ENCODE measurements around the gene DNAH7. TPM values are rescaled to one million over a fixed set of nuclear protein-coding genes. Genes with fewer than 3 reads are reported as not detected.
"Not testable (repeated sequence)": the region's sequence is repeated elsewhere in the genome, so short reads cannot be mapped to it uniquely, and the experiment has no call there.

Gene DNAH7
- total and polyA plus RNA-seq, 7 experiments from 2014 or later: not detected

DNA sequence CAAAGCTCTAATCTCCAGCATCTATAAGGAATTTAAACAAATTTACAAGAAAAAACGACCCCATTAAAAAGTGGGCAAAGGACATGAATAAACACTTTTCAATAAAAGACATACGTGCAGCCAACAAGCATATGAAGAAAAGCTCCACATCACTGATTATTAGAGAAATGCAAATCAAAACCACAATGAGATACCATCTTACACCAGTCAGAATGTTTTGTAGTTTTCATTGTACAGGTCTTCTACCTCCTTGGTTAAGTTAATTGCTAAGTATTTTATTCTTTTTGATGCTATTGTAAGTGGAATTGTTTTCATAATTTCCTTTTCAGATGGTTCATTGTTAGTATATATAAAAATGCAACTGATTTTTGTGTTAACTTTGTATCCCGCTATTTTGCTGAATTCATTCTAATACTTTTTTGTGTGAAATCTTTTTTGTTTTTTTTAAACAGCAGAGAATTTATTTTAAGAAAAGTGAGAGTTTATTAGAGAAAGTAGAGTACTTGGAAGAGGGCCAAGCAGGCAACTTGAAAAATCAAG, 370.9 kb downstream of the DNAH7 start:
- H3K4me3 ChIP-seq (ENCODE audit: low read length): no peak overlapping the region
- Mint-ChIP-seq H3K36me3 (peaks cover 39 to 89% (median 83%) of the 10 kb centered on the region in 5 donors), H3K27ac (no peak overlapping the region)

GRCh38 chr2:195696012-195696411, 372.6 kb downstream of the DNAH7 start:
- intact Hi-C loops (cut with micrococcal nuclease): no loop called here
- H3K27ac ChIP-seq (ENCODE audit: low read depth, low read length): no peak overlapping the region
- H3K4me1 ChIP-seq (ENCODE audit: control insufficient read depth in 2 of 2, insufficient read depth in 2 of 2, low read length in 2 of 2): peaks cover 0 to 5% of the 10 kb centered on the region in 2 donors
- peaks cover 7 to 89% (median 35%) of the 10 kb centered on the region in 11 donors for H3K9me3 Mint-ChIP-seq
- H3K4me3 Mint-ChIP-seq: peak overlapping the region in 1 of 10 donors; percentile 40
- H3K27ac Mint-ChIP-seq: no peak overlapping the region
- H3K9me3 ChIP-seq (ENCODE audit: control insufficient read depth in 2 of 3, low read length in 3 of 3): peaks cover 0 to 11% (median 9%) of the 10 kb centered on the region in 3 experiments
- DNase-seq (no peak), ATAC-seq (no peak)
- peaks cover 0 to 8% (median 0%) of the 10 kb centered on the region in 3 experiments for H3K36me3 ChIP-seq (ENCODE audit: control insufficient read depth in 2 of 3, insufficient read depth in 3 of 3, low read length in 3 of 3)
- H3K27me3 ChIP-seq (ENCODE audit: control insufficient read depth in 2 of 2, insufficient read depth in 2 of 2, low read length in 2 of 2): no peaks in the 10 kb centered on the region
- ChIA-PET POLR2A (interaction anchor here (0.7 kb wide), 1 partner anchor 9 kb away, joined by 3 read pairs; no protein-coding TSS in a partner anchor), CTCF (interaction anchor here (0.7 kb wide), 1 partner anchor 564 kb away, joined by 4 read pairs; no protein-coding TSS in a partner anchor)
- H3K4me1 Mint-ChIP-seq: peaks cover 29 to 71% (median 67%) of the 10 kb centered on the region in 7 donors
- H3K36me3 Mint-ChIP-seq: peaks cover 39 to 93% (median 89%) of the 10 kb centered on the region in 5 donors
- no peaks in the 10 kb centered on the region for H3K27me3 Mint-ChIP-seq
- no peak overlapping the region for H3K4me3 ChIP-seq (ENCODE audit: low read length)

More for the DNA sequence above, 370.9 kb downstream of the DNAH7 start:
- ATAC-seq (no peak), DNase-seq (no peak)
- Mint-ChIP-seq H3K4me1 (peaks cover 15 to 61% (median 56%) of the 10 kb centered on the region in 7 donors), H3K4me3 (no peak overlapping the region), H3K9me3 (peaks cover 3 to 84% (median 31%) of the 10 kb centered on the region in 11 donors), H3K27me3 (no peaks in the 10 kb centered on the region)
- Histone ChIP-seq H3K36me3 (ENCODE audit: control insufficient read depth in 2 of 3, insufficient read depth in 3 of 3, low read length in 3 of 3) (peaks cover 0 to 8% (median 0%) of the 10 kb centered on the region in 3 experiments), H3K9me3 (ENCODE audit: control insufficient read depth in 2 of 3, low read length in 3 of 3) (peaks cover 0 to 15% (median 9%) of the 10 kb centered on the region in 3 experiments), H3K27ac (ENCODE audit: low read depth, low read length) (no peak overlapping the region), H3K4me1 (ENCODE audit: control insufficient read depth in 2 of 2, insufficient read depth in 2 of 2, low read length in 2 of 2) (peaks cover 0 to 5% of the 10 kb centered on the region in 2 donors), H3K27me3 (ENCODE audit: control insufficient read depth in 2 of 2, insufficient read depth in 2 of 2, low read length in 2 of 2) (no peaks in the 10 kb centered on the region)
- ChIA-PET POLR2A (no interaction called here), CTCF (no interaction called here)
- intact Hi-C loops (cut with micrococcal nuclease): no loop called here

DNA sequence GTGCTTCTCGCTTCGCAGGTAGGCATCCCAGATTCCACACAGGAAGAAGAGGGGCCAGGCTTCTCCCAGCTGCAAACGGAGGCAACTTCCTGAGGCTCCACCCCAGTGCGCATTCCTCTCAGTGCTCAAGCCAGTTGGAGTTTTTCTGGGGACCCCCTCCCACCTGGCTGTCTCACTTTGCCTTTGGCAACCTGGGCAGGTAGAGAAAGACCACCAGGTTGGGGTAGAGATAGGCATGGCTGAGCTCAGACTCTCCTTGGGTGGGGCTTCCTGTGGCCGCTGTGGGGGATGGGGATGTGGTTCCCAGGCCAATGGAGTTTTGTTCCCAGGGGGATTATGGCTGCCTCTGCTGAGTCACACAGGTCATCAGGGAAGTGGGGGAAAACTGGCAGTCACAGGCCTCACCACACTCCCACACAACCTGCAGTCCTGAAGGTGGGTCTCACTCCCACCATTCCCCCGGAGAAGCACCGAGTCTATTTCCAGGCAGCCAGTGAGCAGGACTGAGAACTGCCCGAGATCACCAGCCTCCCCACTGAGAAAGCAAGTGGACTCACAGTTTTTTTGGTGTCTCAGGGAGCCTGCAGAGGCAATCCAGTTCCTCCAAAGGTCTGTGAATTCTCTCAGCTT, 373.5 kb downstream of the DNAH7 start:
- H3K9me3 Mint-ChIP-seq: peaks cover 8 to 90% (median 33%) of the 10 kb centered on the region in 11 donors
- POLR2A ChIA-PET: no interaction called here

DNA sequence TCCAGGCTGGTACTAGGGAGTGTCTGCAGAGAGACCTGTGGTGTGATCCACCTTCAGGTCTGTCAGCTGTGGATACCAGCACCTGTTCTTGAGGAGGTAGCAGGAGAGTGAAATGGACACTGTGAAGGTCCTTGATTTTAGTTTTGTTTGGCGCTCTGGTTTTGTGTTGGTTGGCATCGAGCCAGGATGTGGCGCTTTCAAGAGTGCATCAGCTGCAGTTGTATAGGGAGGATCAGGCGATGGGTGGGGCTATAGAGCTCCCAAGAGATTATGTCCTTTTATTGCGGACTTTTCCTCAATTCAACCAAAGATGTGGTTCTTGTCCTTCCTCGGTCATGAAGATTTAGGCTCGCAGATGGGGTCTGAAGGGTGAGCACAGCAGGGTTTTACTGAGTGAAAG, 374.1 kb downstream of the DNAH7 start:
- peaks cover 0 to under 1% (median 0%) of the 10 kb centered on the region in 3 experiments for H3K9me3 ChIP-seq (ENCODE audit: control insufficient read depth in 2 of 3, low read length in 3 of 3)
- peaks cover 0 to 13% (median 0%) of the 10 kb centered on the region in 3 experiments for H3K36me3 ChIP-seq (ENCODE audit: control insufficient read depth in 2 of 3, insufficient read depth in 3 of 3, low read length in 3 of 3)
- DNase-seq (no peak), ATAC-seq (no peak)
- Mint-ChIP-seq H3K27ac (peak overlapping the region in 3 of 9 donors; percentile 40 to 71 (median 58)), H3K36me3 (peaks cover 36 to 91% (median 89%) of the 10 kb centered on the region in 5 donors), H3K4me3 (peak overlapping the region in 1 of 10 donors; percentile 17), H3K9me3 (peaks cover 8 to 88% (median 31%) of the 10 kb centered on the region in 11 donors), H3K4me1 (peaks cover 29 to 77% (median 69%) of the 10 kb centered on the region in 7 donors), H3K27me3 (no peaks in the 10 kb centered on the region)
- H3K27me3 ChIP-seq (ENCODE audit: control insufficient read depth in 2 of 2, insufficient read depth in 2 of 2, low read length in 2 of 2): no peaks in the 10 kb centered on the region
- H3K27ac ChIP-seq (ENCODE audit: low read depth, low read length): no peak overlapping the region
- H3K4me3 ChIP-seq (ENCODE audit: low read length): no peak overlapping the region
- peaks cover 0 to 5% of the 10 kb centered on the region in 2 donors for H3K4me1 ChIP-seq (ENCODE audit: control insufficient read depth in 2 of 2, insufficient read depth in 2 of 2, low read length in 2 of 2)
- POLR2A ChIA-PET: no interaction called here
- CTCF ChIA-PET: no interaction called here
- intact Hi-C loops (cut with micrococcal nuclease): no loop called here

More for the DNA sequence above, 373.5 kb downstream of the DNAH7 start:
- Histone ChIP-seq H3K4me1 (ENCODE audit: control insufficient read depth in 2 of 2, insufficient read depth in 2 of 2, low read length in 2 of 2) (peaks cover 0 to 5% of the 10 kb centered on the region in 2 donors), H3K9me3 (ENCODE audit: control insufficient read depth in 2 of 3, low read length in 3 of 3) (peaks cover 0 to 6% (median 3%) of the 10 kb centered on the region in 3 experiments), H3K4me3 (ENCODE audit: low read length) (no peak overlapping the region), H3K27ac (ENCODE audit: low read depth, low read length) (no peak overlapping the region), H3K27me3 (ENCODE audit: control insufficient read depth in 2 of 2, insufficient read depth in 2 of 2, low read length in 2 of 2) (no peaks in the 10 kb centered on the region), H3K36me3 (ENCODE audit: control insufficient read depth in 2 of 3, insufficient read depth in 3 of 3, low read length in 3 of 3) (peaks cover 0 to 12% (median 0%) of the 10 kb centered on the region in 3 experiments)
- peaks cover 40 to 94% (median 90%) of the 10 kb centered on the region in 5 donors for H3K36me3 Mint-ChIP-seq
- H3K27ac Mint-ChIP-seq: no peak overlapping the region
- peaks cover 29 to 80% (median 71%) of the 10 kb centered on the region in 7 donors for H3K4me1 Mint-ChIP-seq
- no peaks in the 10 kb centered on the region for H3K27me3 Mint-ChIP-seq
- ATAC-seq: no peak
- CTCF ChIA-PET: no interaction called here
- intact Hi-C loops (cut with micrococcal nuclease): no loop called here
- DNase-seq: no peak
- H3K4me3 Mint-ChIP-seq: no peak overlapping the region

GRCh38 chr2:195692531-195692930, 376.1 kb downstream of the DNAH7 start:
- POLR2A ChIA-PET; H3K27ac ChIP-seq (ENCODE audit: low read depth, low read length); CTCF ChIA-PET; ATAC-seq; H3K4me1 ChIP-seq (ENCODE audit: control insufficient read depth in 2 of 2, insufficient read depth in 2 of 2, low read length in 2 of 2); H3K9me3 ChIP-seq (ENCODE audit: control insufficient read depth in 2 of 3, low read length in 3 of 3); H3K4me3 ChIP-seq (ENCODE audit: low read length); H3K27ac Mint-ChIP-seq; intact Hi-C loops (cut with micrococcal nuclease); H3K27me3 Mint-ChIP-seq; H3K27me3 ChIP-seq (ENCODE audit: control insufficient read depth in 2 of 2, insufficient read depth in 2 of 2, low read length in 2 of 2); DNase-seq: not testable (repeated sequence)
- peaks cover 31 to 80% (median 73%) of the 10 kb centered on the region in 5 donors for H3K36me3 Mint-ChIP-seq
- peak overlapping the region in 2 of 10 donors; percentile 14 to 16 for H3K4me3 Mint-ChIP-seq
- H3K9me3 Mint-ChIP-seq: peaks cover 8 to 70% (median 24%) of the 10 kb centered on the region in 11 donors
- peaks cover 0 to 13% (median 0%) of the 10 kb centered on the region in 3 experiments for H3K36me3 ChIP-seq (ENCODE audit: control insufficient read depth in 2 of 3, insufficient read depth in 3 of 3, low read length in 3 of 3)
- H3K4me1 Mint-ChIP-seq: peaks cover 21 to 63% (median 54%) of the 10 kb centered on the region in 7 donors
